ENCODE data around the gene INSIG1. TPM values are rescaled to one million over a fixed set of nuclear protein-coding genes. Genes with fewer than 3 reads are reported as not detected.

INSIG1 gene
- polyA plus RNA-seq, 1 of the 3 experiments (the other 2 are of a cell fraction), result 6.4 TPM

DNA sequence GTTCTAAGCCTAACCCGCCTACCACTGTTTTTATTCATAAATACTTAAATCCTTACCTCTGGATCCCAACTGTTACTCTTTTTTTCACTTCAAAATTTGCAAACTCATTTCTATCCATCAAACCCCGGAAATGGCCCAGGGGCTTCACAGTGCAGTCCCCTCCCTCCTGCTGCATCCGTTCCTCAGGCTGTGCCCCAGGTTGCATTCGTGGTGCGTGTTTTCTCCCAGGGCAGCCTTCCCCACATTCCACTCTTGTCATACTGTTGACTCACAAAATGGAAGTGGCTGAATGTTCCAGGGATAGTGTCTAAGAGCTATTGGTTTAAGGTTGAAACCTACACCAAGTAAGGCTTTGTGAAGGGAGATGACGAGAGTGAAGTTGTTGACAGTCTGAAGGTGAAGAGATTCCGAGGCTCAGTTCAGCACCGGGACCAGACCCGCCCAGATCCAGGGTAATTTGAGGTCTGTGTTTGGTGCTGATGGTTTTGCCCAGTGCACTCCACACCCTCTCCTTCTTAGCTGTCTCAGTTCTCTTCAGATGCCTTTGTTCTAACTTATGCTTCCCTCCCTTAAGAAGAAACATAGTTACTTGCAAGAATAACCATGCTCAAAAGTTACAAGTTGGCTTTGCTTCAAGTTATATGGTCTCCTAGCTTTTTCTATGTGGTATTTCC is 7.7 kb downstream of the INSIG1 start:
- Histone ChIP-seq H3K9me2 (no peaks in the 10 kb centered on the region), H3K27ac (ENCODE audit: low read depth in 2 of 2, low read length in 1 of 2) (no peak overlapping the region), H3K9me3 (no peaks in the 10 kb centered on the region), H3F3A (replicated peaks; ENCODE audit: insufficient read depth) (no peaks in the 10 kb centered on the region), H2AFZ (ENCODE audit: low read depth) (no peak overlapping the region), H4K20me1 (ENCODE audit: insufficient read depth) (0 out of 2 replicates have a peak, but pooled peaks cover under 1% of the 10 kb centered on the region), H3K79me2 (ENCODE audit: insufficient read depth) (peaks cover 6% of the 10 kb centered on the region), H3K36me3 (replicated peaks in 1 of 2; ENCODE audit: control insufficient read depth in 1 of 2, insufficient read depth in 2 of 2, low read length in 1 of 2) (peaks cover 27 to 67% of the 10 kb centered on the region in 2 experiments), H3K4me3 (ENCODE audit: low read depth in 2 of 2, low read length in 1 of 2) (no peak overlapping the region), H3K27me3 (ENCODE audit: insufficient read depth) (no peaks in the 10 kb centered on the region), H3K4me1 (ENCODE audit: control insufficient read depth in 1 of 2, insufficient read depth in 2 of 2, low read depth in 1 of 2, low read length in 1 of 2) (peaks cover 0 to 5% of the 10 kb centered on the region in 2 experiments; a peak in 2 of 4 replicates), H3K9ac (no peak overlapping the region), H3K4me2 (no peak overlapping the region)
- no peak for DNase-seq
- POLR2A ChIA-PET, result no interaction called here
- TF ChIP-seq TCF12 (IDR thresholded peaks at IDR 0.05), result no peak
- 96% methylated on average over 9 of the region's 9 CpGs for WGBS (ENCODE audit: low lambda C conversion rate)
- CTCF ChIA-PET, result interaction anchor here (1.0 to 6.6 kb wide), 4 partner anchors 8 to 378 kb away, joined by 3 to 36 read pairs (median 4); partner anchors contain the start of gene INSIG1

DNA sequence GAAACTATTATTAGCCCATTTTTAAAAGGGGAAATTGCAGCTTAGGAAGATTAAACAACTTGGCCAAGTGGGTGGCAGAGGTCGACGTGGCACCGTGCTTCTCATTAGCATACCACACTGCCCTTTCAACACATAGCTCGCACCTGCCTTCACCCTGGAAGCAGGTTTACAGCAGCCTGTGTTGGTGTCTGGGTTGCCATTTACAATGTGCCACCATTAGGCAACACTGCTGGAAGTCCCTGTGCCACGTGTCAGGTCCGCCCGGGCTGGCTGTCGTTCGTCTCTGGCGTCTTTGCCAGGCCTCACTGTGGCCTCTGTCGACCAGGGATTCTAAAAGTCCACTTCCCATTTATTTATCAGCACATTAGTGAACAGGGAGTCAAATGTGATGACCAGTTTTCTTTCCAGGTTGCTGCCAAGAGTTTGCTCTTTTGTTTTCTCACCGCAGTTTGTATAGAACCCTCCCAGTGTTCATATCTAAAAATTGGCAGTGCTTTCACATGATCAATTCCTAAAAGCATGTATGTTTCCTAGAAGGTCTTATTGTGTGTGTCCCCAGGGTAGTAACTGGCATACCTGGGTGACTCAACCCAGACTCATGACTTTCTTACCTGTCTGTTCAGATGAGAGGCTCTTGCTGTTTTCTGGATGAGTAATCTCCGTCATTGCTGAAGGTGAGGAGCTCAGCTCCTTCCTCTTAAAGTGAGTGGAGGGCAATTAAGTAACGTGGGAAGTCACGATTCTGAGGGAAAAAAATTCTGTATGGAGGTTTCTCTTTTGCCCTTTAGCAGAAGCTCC is 9.2 kb downstream of the INSIG1 start:
- no peaks in the 10 kb centered on the region for H4K20me1 ChIP-seq (ENCODE audit: insufficient read depth)
- H3K4me3 ChIP-seq (ENCODE audit: low read depth in 2 of 2, low read length in 1 of 2), result no peak overlapping the region
- 93% methylated on average over 15 of the region's 15 CpGs for WGBS (ENCODE audit: low lambda C conversion rate)
- H3K4me2 ChIP-seq, result no peak overlapping the region
- TF ChIP-seq RFX5 (IDR thresholded peaks at IDR 0.05; ENCODE audit: low read length) (no peak), RAD21 (IDR thresholded peaks at IDR 0.05; ENCODE audit: low read length) (no peak)
- H3K9me2 ChIP-seq, result no peaks in the 10 kb centered on the region
- DNase-seq, result no peak
- no peak overlapping the region for H3K9ac ChIP-seq
- H3K4me1 ChIP-seq (ENCODE audit: control insufficient read depth in 1 of 2, insufficient read depth in 2 of 2, low read depth in 1 of 2, low read length in 1 of 2), result no peaks in the 10 kb centered on the region
- H3K27ac ChIP-seq (ENCODE audit: low read depth in 2 of 2, low read length in 1 of 2), result no peak overlapping the region
- ChIA-PET CTCF (interaction anchor here (0.8 to 6.6 kb wide), 5 partner anchors 11 to 379 kb away, joined by 3 to 36 read pairs (median 3); no protein-coding TSS in a partner anchor), POLR2A (no interaction called here)
- H3K27me3 ChIP-seq (ENCODE audit: insufficient read depth), result no peaks in the 10 kb centered on the region
- no peaks in the 10 kb centered on the region; the same call in 1 of the 2 replicates for H3K79me2 ChIP-seq (ENCODE audit: insufficient read depth)
- H3F3A ChIP-seq (replicated peaks; ENCODE audit: insufficient read depth), result no peaks in the 10 kb centered on the region
- no peak overlapping the region for H2AFZ ChIP-seq (ENCODE audit: low read depth)
- H3K9me3 ChIP-seq, result no peaks in the 10 kb centered on the region
- H3K36me3 ChIP-seq (replicated peaks in 1 of 2; ENCODE audit: control insufficient read depth in 1 of 2, insufficient read depth in 2 of 2, low read length in 1 of 2), result peaks cover 27 to 62% of the 10 kb centered on the region in 2 experiments

DNA sequence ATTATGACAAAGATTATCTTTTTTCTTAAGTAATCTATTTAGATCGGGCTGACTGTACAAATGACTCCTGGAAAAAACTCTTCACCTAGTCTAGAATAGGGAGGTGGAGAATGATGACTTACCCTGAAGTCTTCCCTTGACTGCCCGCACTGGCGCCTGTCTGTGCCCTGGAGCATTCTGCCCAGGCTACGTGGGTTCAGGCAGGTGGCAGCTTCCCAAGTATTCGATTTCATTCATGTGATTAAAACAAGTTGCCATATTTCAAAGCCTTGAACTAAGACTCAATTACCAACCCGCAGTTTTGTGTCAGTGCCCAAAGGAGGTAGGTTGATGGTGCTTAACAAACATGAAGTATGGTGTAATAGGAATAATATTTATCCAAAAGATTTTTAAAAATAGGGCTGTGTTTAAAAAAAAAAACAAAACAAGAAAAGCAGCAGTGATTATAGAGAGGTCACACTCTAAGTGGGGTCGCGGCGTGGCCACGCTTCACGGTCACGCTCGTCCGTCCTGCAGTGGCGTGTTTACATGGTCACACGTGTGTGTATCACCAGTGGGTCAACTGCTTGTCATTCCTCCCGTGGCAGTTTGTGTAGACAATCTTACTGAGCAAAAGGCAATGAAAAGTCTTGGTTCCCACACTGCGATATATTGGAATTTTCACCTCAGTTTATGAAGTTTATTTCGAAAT is 10.8 kb downstream of the INSIG1 start:
- WGBS (ENCODE audit: low lambda C conversion rate), result 90% methylated on average over 19 of the region's 19 CpGs
- Histone ChIP-seq H3K27ac (ENCODE audit: low read depth in 2 of 2, low read length in 1 of 2) (no peak overlapping the region), H3K9me3 (no peaks in the 10 kb centered on the region), H3K4me3 (ENCODE audit: low read depth in 2 of 2, low read length in 1 of 2) (no peak overlapping the region), H3K4me1 (ENCODE audit: control insufficient read depth in 1 of 2, insufficient read depth in 2 of 2, low read depth in 1 of 2, low read length in 1 of 2) (no peaks in the 10 kb centered on the region), H3K9ac (no peak overlapping the region), H3K27me3 (ENCODE audit: insufficient read depth) (no peaks in the 10 kb centered on the region), H3K4me2 (no peak overlapping the region), H3K36me3 (replicated peaks in 1 of 2; ENCODE audit: control insufficient read depth in 1 of 2, insufficient read depth in 2 of 2, low read length in 1 of 2) (peaks cover 23 to 46% of the 10 kb centered on the region in 2 experiments), H2AFZ (ENCODE audit: low read depth) (no peak overlapping the region), H3K9me2 (no peaks in the 10 kb centered on the region), H3K79me2 (ENCODE audit: insufficient read depth) (no peaks in the 10 kb centered on the region), H3F3A (replicated peaks; ENCODE audit: insufficient read depth) (no peaks in the 10 kb centered on the region), H4K20me1 (ENCODE audit: insufficient read depth) (no peaks in the 10 kb centered on the region)
- ChIA-PET POLR2A (no interaction called here), CTCF (no interaction called here)
- TF ChIP-seq NRF1 (IDR thresholded peaks at IDR 0.05; ENCODE audit: low read depth, low read length) (no peak), ELF1 (IDR thresholded peaks at IDR 0.05) (no peak), FOXM1 (IDR thresholded peaks at IDR 0.05; ENCODE audit: low read depth) (no peak), TCF12 (IDR thresholded peaks at IDR 0.05) (no peak), MXI1 (IDR thresholded peaks at IDR 0.05; ENCODE audit: low read depth, low read length) (no peak), EZH2phosphoT487 (IDR thresholded peaks at IDR 0.05; ENCODE audit: borderline replicate concordance, low read depth) (no peak), FOSL2 (IDR thresholded peaks at IDR 0.05; ENCODE audit: borderline replicate concordance, low read depth) (no peak)
- TF ChIP-seq, protein P1, sequence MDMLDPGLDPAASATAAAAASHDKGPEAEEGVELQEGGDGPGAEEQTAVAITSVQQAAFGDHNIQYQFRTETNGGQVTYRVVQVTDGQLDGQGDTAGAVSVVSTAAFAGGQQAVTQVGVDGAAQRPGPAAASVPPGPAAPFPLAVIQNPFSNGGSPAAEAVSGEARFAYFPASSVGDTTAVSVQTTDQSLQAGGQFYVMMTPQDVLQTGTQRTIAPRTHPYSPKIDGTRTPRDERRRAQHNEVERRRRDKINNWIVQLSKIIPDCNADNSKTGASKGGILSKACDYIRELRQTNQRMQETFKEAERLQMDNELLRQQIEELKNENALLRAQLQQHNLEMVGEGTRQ (IDR thresholded peaks at IDR 0.05; ENCODE audit: borderline replicate concordance, low read depth, low read length), result no peak
- TF ChIP-seq, protein P2, sequence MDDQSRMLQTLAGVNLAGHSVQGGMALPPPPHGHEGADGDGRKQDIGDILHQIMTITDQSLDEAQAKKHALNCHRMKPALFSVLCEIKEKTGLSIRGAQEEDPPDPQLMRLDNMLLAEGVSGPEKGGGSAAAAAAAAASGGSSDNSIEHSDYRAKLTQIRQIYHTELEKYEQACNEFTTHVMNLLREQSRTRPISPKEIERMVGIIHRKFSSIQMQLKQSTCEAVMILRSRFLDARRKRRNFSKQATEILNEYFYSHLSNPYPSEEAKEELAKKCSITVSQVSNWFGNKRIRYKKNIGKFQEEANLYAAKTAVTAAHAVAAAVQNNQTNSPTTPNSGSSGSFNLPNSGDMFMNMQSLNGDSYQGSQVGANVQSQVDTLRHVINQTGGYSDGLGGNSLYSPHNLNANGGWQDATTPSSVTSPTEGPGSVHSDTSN (IDR thresholded peaks at IDR 0.05), result no peak
- no peak for DNase-seq

Measured in SK-N-SH (cell line).